RPMI7951 (cell line): Measurements from ENCODE around the gene EIF3J. TPM values are rescaled to one million over a fixed set of nuclear protein-coding genes. Genes with fewer than 3 reads are reported as not detected.
"Not testable (repeated sequence)": the region's sequence is repeated elsewhere in the genome, so short reads cannot be mapped to it uniquely, and the experiment has no call there.

Experiments
- DNase-seq: peaks from one replicate; pipeline ENCODE4 v3.0.0-alpha.2; 2012; ENCODE audit warnings: low read depth
- total RNA-seq: library from RNA; depleted of rRNA; stranded (reverse); fragments of >200 nt; shearing (Covaris generic); gene quantifications from 2 replicates; pipeline ENCODE4 v1.2.3, GENCODE V29; 2014

Gene EIF3J
- total RNA-seq, 1 experiment from 2014 or later = 44.9 TPM

DNA sequence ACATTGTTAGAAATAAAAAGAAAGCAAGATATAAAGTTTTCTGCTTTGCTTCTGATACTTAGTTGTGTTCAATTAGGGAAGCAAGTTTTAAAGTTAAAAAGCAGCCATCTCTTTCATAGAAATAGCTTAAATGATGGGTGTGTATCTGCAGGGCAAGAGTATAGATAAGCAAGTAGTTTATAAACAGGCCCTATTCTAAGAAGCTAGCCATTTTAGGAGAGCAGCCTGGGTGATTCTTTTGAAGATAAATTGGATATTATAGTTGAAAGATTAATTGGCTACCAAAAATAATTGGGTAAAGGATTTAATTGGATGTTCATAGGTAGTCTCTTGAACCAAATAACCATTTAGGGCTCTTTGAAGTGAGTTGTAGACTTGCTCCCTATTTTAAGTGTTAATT lies 5.6 kb downstream of the EIF3J start:
- no peak for DNase-seq

DNA sequence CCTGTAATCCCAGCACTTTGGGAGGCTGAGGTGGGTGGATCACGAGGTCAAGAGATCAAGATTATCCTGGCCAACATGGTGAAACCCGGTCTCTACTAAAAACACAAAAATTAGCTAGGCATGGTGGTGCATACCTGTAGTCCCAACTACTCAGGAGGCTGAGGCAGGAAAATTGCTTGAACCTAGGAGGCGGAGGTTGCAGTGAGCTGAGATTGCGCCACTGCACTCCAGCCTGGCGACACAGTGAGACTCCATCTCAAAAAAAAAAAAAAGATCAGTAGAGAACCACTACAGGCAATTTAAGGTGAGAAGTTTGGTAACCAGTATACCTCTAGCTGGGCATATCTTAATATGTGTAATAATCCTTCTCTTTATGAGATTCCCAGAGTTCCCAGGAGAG lies 7.8 kb downstream of the EIF3J start:
- not testable (repeated sequence) for DNase-seq

DNA sequence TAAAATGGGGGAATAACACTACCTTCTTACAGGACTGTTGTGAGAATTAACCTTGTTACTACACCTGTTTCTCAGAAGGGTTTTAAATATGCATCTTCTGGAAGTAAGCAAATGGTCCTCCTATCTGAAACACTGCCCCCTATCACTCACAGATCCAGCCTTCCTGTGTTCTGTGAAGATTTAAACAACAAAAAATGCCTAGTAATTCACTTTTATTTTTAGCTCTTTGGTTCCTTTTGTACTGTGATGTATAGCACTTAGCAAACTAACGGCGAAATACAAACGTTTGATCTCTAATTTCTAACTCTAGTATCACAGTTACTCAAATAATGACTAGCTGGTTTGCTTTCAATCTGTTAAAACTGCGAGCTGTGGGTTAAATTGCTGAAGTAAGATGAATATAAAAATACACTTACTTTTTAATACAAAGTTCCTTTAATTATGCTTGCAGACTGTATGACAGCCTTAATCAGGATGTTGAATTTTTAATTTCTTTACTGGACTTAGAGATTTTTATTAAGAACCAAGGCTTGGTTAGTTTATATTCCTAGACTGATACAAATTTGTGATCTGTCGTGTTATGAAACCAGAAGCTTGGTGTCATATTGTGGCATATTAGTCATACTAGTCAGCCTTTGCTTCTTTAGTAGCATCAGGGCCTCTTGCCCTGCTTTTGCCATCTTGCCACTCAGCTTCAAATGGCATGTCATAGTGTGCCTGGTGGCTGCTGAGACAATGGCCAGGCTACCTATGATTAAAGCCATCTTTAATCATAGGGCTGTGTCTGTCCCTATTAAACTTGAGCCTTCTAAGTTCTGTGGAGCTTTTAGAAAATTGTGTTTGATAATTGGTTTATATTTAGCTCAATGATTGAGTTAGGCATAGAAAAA lies 9.2 kb downstream of the EIF3J start:
- peak; percentile 66 for DNase-seq

DNA sequence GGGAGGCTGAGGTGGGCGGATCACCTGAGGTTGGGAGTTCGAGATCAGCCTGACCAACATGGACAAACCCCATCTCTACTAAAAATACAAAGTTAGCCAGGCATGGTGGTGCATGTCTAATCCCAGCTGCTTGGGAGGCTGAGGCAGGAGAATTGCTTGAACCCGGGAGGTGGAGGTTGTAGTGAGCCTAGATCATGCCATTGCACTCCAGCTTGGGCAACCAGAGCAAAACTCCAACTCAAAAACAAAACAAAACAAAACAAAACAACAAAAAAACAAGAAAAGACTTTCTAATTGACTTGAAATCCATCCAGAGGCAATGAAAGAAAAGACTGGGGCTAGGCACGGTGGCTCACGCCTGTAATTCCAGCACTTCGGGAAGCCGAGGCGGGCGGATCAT lies 12.2 kb downstream of the EIF3J start:
- not testable (repeated sequence) for DNase-seq

DNA sequence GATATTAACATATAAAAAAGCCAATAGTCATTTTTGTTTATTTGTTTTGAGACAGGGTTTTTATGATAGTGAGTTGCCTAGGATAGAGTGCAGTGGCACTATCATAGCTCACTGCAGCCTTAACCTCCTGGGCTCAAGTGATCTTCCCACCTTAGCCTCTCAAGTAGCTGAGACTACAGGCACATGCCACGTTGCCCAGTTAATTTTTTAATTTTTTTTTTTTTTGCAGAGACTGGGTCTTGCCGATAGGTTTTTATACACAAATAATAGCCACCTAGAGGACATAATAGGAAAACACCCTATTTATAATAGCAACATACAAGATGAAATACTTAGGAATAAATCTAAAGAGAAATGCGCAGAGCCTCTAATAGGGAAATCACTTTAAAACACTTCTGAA lies 13.3 kb downstream of the EIF3J start:
- DNase-seq = peak; percentile 47

DNA sequence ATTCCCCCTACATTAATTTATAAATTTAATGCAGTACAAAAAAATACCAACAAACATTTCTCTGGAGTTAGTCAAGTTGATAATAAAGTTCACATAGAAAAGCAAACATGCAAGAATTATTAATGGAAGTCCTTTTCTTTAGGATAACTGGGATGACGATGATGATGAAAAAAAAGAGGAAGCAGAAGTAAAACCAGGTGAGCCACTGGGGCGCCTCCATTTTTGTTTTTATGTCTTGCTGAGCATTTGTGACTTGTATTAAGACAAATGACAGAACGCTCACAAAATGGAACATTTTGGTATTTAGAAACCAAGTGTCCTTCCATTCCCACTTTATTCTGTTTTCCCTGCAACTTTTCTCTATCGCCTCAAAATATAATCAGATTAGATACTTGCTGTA lies 13.8 kb downstream of the EIF3J start:
- no peak for DNase-seq

DNA sequence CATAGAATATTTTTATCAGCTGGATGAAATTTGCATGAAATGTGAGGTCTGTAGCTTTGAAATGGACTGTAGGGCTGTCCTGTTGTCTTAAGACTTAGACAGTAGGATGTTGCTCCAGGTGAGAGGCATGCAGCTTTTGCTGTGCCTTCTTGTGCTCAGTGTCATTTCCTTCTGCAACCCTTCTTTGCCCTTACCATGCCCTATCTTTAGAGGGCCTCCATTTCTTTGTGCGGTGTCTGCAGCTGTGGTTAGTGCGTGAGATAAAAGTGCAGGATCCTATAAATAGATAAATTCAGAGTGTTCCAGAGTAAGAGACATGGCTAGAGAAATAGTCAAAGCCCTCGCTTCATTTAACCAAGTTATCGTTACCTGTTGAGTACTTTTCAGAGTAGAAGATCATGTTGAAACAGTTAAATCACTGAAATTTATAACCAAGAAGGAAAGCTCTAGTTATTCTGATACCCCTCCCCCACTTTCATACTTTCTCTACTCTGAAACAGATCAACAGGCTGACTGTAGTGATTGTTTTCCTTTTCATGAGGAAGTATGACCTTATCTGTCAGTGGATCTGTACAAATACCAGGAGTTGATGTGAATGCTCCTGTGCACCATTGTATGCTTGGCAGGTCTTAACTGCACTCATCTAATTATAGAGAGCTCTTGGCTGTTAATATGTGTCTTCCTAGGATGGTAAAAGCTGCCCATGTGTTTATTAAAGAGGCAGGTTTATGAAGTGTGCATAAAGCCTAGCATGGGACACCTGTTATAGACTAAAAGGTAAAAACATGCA lies 18.2 kb downstream of the EIF3J start:
- DNase-seq = no peak

DNA sequence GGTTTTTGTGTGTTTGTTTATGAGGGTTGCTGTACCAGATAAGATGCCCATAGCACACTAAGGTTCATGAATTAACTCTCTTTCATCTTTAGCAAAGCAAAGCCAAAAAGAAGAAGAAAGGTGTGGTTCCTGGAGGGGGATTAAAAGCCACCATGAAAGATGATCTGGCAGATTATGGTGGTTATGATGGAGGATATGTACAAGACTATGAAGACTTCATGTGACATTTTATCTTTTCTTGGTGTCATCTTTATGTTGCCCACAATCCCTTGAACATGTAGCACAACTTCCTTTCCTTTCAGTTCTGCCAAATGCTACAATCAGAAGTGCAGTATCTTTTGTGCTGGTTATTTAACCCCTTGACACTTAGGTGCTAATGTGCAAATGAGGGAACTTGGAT lies 24.0 kb downstream of the EIF3J start:
- not testable (repeated sequence) for DNase-seq

DNA sequence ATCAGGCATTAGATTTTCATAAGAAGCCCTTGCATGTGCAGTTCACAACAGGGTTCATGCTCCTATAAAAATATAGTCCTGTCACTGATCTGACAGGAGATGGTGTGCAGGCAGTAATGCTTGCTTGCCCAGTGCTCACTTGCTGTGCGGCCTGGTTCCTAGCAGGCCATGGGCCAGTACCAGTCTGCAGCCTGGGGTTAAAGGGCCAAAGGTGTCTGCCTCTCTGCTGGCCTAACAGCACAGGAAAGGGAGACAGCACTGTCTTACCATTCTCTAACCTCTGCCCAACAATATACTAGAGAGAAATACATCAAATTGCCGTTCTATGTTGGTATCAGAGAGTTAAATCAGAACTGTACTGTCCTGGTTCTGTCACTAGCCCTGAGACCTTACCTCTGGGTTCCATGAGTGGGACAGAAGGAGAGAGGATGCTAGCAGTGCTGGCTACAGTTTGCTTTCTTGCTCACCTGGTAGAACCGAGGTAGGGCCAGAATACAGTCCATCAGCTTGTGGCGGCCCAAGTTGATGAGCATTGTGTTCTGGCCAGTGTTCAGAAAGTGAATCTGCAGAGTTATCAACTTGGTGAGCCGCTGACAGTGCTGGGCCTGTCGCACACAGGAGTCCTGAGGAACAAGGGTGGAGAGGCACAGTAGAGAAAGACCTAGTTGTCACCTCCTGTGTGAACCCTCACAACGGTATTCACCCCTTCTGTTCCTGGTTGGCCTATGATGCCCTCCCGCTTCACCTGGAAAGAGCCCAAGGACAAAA lies 28.6 kb downstream of the EIF3J start:
- no peak for DNase-seq

DNA sequence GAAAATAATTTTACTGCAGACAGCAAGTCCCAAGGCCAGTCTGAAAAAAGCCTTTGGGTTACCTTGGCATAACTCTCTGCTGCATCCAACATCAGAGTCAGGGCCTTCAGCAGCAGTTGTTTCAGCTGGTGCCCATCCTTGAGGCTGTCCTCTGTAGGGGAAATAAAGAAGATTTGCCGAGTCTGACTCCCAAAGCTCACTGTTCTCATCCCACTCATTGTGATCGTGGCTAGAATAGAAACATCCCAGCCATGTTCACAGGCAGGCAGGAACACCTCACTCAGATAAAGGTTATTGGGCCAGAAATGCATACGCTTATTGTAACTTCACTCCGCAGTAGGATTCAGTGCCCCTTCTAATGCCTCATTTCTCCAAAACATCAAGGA lies 29.2 kb downstream of the EIF3J start:
- no peak for DNase-seq

DNA sequence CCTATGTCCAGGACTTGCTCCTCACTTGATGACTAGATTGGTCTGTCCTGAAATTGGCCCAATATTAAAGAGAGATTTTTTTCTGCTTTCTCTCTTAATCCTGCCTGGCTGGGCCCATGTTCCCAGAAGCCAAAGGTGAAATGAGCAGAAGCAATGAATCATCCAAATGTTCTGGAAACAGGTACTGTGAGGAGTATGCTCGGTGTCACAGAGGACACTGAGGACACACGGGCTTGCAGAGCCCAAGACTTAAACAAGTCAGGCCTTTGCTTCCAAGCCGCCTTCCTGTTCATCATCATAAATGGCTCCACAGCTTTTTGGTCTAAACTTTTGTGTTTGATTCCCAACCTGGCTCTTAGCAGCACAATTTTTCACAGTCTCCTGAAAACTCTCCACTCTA lies 31.4 kb downstream of the EIF3J start:
- no peak for DNase-seq

DNA sequence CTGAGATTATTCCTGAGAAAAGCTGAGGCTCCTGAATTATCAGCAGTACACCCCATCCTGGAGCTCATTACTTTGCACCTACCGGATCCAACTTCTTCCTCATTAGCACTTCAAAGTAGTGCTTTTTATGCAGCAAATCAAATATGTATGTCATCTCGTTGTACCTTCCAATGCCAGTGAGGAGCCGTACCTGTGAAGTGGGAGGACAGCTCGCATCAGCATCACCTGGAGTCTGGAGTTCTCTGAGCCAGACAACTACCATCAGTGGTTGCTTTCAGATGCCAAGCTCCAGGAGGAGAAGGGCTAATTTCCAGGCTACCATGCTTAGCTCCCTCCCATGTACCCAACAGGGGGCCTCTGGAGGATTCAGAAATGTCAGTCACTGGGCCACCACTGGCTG lies 32.4 kb downstream of the EIF3J start:
- no peak for DNase-seq

DNA sequence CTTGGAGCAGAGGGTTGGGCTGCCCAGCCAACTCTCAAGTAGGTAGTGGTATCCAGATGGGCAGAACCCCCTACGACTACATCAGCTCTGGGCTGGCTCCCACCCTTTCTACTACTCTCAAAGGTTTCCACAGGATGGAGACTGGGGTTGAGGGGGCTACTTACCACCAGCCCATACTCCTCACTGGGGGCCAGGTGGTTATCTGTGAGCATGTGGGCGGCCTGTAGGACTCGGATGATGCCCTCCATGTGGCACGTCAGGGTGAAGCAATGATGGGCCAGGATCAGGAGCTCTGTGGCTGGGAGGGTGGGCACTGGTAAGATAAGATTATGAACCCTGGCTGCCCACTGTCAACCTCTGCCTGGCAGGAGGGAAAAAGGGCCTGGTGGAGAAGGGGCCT lies 33.4 kb downstream of the EIF3J start:
- DNase-seq = no peak

DNA sequence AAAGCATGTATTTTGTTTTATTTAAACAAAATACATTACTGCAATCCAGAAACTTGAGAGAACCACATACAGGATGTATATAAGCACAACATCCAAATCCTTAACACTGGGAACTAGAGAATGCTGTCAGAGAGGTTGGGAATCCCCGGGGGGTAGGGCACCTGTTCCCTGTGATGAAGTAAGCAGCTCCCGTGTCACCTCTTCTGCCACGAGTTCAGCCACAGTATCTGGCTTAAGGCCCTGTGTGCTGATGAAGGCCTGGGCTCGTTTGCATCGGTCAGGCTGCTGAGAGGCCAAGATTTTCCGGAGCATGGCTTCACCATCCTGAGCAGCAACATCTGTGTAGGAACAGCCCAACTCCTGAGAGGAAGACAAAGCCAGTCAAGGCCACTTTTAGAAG lies 36.4 kb downstream of the EIF3J start:
- no peak for DNase-seq

DNA sequence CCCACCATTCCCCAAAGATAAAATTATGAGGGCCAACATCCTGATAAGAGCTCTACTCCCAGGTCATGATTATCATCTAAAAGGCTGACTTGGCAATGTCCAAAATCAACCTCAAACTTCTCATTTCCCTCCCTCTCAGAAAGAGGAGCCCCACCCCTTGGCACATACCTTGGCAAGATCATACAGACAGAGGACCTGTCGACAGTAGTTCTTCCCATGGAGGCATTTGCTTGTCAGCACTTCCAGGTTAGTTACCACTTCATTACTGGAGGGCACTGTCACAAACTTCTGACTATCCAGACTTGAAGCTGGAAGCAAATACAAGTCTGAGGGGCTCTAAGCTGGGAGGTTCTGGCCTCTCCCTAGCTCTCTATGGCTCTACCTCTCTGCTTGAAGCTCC lies 37.8 kb downstream of the EIF3J start:
- DNase-seq = no peak

DNA sequence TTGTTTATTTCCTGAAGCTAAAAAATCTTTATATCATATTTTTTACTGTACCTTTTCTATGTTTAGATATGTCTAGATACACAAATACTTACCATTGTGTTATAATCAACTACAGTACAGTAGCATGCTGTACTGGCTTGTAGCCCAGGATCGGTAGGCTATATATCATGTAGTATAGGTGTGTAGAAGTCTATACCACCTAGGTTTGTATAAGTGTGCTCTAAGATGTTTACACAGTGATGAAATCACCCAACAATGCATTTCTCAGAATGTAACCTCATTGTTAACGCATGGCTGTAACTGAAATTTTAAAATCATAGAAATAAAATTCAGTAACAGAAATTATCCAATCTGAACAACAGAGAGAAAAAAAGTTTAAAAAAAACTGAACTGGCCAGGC lies 43.2 kb downstream of the EIF3J start:
- DNase-seq = no peak

DNA sequence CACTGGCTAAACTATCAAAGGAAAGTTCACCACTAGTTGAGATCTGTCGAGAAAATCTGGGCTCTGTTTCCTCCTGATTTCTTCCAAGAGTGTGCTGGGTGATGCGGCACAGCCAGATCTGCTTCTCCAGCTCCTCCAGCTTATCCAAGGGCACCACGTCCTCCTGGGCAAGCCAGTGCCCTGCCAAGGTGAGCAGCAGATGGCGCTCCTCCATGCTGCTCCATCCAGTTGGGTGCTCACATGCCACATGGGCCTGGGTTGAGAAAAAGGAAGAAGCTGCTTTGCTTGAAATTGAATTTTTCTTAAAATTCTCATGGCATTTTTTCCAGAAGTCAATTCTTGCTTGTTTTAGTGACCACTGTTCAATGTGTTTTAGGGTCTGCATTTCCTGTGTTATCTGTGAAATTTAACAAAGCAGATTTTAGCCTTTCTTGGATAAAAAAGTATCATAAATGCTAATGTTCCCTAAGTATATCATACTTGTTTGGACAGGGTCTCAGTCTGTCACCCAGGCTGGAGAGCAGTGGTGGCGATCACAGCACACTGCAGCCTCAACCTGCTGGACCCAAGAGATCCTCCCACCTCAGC lies 47.3 kb downstream of the EIF3J start:
- DNase-seq = peak; percentile 49

DNA sequence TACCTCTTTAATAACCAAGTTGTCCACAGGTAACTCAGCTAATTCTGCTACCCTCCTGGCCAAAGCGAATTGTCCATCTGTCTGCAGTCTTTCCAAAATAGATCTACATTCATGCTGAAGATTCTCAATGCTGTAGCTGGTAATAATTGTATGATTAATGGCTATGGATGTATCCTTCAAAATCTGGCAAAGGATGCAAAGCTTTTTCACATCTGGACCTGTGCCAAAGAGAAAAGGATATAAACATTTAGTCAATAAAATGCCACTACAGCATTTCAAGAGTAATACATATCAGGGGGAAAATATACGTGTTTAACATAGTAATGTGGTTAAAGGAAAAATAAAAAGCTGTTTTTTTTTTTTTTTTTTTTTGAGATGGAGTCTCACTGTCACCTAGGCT lies 48.7 kb downstream of the EIF3J start:
- DNase-seq = no peak

DNA sequence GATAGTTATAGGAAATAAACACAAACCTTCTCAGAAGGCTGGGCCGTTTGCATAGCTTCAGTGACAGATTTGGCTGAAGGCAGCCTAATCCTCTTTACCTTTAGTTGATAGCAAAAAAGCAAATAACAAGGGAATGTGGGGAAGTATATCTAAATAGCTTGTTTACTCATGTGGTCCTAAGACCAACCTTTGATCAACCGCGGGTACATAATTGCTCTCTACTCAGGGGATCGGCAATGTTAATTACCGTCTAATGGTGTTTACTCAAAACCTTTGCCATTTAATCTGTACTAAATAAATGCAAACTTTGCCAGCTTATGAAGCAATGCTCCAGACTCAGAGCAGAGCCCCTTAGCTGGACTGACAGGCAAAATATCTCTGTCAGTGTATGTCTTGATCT lies 51.6 kb downstream of the EIF3J start:
- no peak for DNase-seq

DNA sequence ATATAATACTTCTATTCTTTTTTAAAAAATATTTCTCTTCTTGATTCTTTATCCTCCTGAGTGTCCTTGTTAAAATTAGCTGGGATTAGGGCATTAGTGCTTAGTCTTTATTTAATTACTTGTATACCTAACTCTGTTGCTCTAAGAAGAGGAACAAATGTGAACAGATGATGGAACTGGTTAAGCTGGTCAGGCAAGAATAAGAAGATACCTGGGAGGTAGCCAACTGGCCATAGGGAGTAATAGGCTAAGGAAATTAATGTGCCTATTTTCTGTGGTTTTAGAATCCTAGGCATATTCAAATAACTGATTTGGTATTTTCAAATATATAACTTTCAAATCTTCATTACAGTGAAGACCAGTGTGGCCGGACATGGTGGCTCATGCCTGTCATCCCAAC lies 54.4 kb downstream of the EIF3J start:
- DNase-seq = no peak

DNA sequence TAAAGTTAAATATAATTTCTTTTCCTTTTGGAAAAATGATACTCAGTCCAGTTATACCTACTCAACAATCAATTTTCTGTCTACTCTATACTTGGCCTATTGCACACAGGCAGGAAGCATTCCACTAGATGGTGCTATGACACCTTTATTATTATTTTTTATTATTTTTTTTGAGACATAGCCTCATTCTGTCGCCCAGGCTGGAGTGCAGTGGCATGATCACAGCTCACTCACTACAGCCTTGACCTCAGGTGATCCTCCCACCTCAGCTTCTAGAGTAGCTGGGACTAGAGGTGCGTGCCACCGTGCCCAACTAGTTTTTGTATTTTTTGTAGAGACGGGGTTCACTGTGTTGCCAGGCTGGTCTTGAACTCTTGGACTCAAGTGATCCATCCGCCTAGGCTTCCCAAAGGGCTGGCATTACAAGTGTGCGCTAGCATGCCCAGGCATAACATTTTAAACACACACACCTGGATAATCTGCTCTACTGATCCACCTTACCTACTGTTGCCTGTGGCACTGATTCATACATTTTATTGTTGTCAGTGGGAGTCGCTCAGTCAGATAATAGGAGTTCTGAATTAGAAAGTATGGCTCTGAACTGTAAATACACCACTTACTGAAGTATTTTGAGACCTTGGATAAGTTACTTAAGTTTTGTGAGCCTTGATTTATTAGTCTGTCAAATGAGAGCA lies 56.2 kb downstream of the EIF3J start:
- DNase-seq = peak; percentile 13
